Ascending aorta (tissue), 2 donors: ENCODE results near the gene AP5S1. TPM values are rescaled to one million over a fixed set of nuclear protein-coding genes. Genes with fewer than 3 reads are reported as not detected.
A peak's percentile ranks its signal among the peaks of the same experiment; 100 is the strongest.

Experiments
- DNase-seq, 2 donors: peaks; one replicate each; pipeline ENCODE4 v3.0.0-alpha.2; 2019; ENCODE audit warnings: low spot score in 2 of 2
- H3K27ac ChIP-seq, 2 donors: fragments of 200-600 bp; sonication (generic); one replicate each; pipeline ENCODE4 v1.5.1; 2016 to 2017; ENCODE audit warnings: mild to moderate bottlenecking in 1 of 2
- H3K27me3 ChIP-seq: fragments of 200-600 bp; sonication (generic); one replicate; pipeline ENCODE4 v1.5.1; 2017
- H3K36me3 ChIP-seq, 2 donors: fragments of 200-600 bp; sonication (generic); one replicate each; pipeline ENCODE4 v1.5.1; 2016
- H3K4me1 ChIP-seq, 2 donors: fragments of 200-600 bp; sonication (generic); one replicate each; pipeline ENCODE4 v1.5.1; 2016 to 2017; ENCODE audit warnings: mild to moderate bottlenecking in 1 of 2
- H3K4me3 ChIP-seq, 2 donors: fragments of 200-600 bp; sonication (generic); one replicate each; pipeline ENCODE4 v1.5.1; 2016 to 2017; ENCODE audit warnings: mild to moderate bottlenecking in 1 of 2
- H3K9me3 ChIP-seq, 2 donors: fragments of 200-600 bp; sonication (generic); one replicate each; pipeline ENCODE4 v1.5.1; 2016
- CTCF ChIP-seq, 3 experiments: fragments of 200-600 bp in 2 of 3; fragments of 450-650 bp in 1 of 3; sonication (generic) in 2 of 3; IDR thresholded peaks; one replicate each; pipeline ENCODE4 v1.5.1; 2016 to 2019; ENCODE audit warnings: antibody characterized with exemption in 3 of 3, mild to moderate bottlenecking in 1 of 3, moderate library complexity in 1 of 3
- intact Hi-C: fragments of 100-400 bp; cut with DNase I; formaldehyde crosslinking; loops from one replicate; pipeline ENCODE4 v1.15.1; 2023
- total RNA-seq: library from RNA; depleted of rRNA; stranded (reverse); fragments of >200 nt; gene quantifications from one replicate; pipeline ENCODE4 v1.1.0, GENCODE V29; 2016

Gene AP5S1
- total RNA-seq, 1 donor from 2014 or later, result 38.5 TPM

- H3K9me3 ChIP-seq, result no peaks in the 10 kb centered on the region
- no peak for DNase-seq
- peaks cover 6 to 15% of the 10 kb centered on the region in 2 donors for H3K4me1 ChIP-seq
- H3K27ac ChIP-seq, result peak overlapping the region; percentile 93 to 94
- H3K36me3 ChIP-seq, result no peaks in the 10 kb centered on the region
- no peak for TF ChIP-seq CTCF (IDR thresholded peaks at IDR 0.05)
- intact Hi-C loops, result loop anchor here (1.0 to 5.0 kb wide), 3 partner anchors 26 to 164 kb away; partner anchors contain the start of genes ADAM33, AP5S1 and CENPB
- no peaks in the 10 kb centered on the region for H3K27me3 ChIP-seq
- peak overlapping the region; percentile 89 to 98 for H3K4me3 ChIP-seq
These were observed 26.0 kb downstream of the AP5S1 start for GRCh38 chr20:3846378-3846739.

GRCh38 chr20:3846740-3847428 is 26.5 kb downstream of the AP5S1 start, which contains the start of gene MAVS:
MAVS (plus strand) TSS chr20:3846834; CDS start chr20:3854625, 7,791 bp downstream.
- TF ChIP-seq CTCF (IDR thresholded peaks at IDR 0.05), result no peak
- H3K4me1 ChIP-seq, result peaks cover 6 to 15% of the 10 kb centered on the region in 2 donors
- H3K9me3 ChIP-seq, result no peaks in the 10 kb centered on the region
- peak; percentile 35 to 91 for DNase-seq
- no peaks in the 10 kb centered on the region for H3K36me3 ChIP-seq
- peak within 1 kb of the TSS; percentile 93 to 94 for H3K27ac ChIP-seq
- peak within 1 kb of the TSS; percentile 89 to 98 for H3K4me3 ChIP-seq
- no peaks in the 10 kb centered on the region for H3K27me3 ChIP-seq
- intact Hi-C loops, result loop anchor here (1.0 to 5.0 kb wide), 3 partner anchors 27 to 165 kb away; partner anchors contain the start of genes ADAM33, AP5S1 and CENPB

- Histone ChIP-seq H3K9me3 (no peaks in the 10 kb centered on the region), H3K27me3 (no peaks in the 10 kb centered on the region), H3K36me3 (no peaks in the 10 kb centered on the region), H3K4me1 (peaks cover 6 to 15% of the 10 kb centered on the region in 2 donors), H3K4me3 (peak overlapping the region; percentile 89 to 98), H3K27ac (peak overlapping the region; percentile 93 to 94)
- intact Hi-C loops, result loop anchor here (2.0 to 5.0 kb wide), 2 partner anchors 61 to 165 kb away; partner anchors contain the start of genes ADAM33 and CENPB
- TF ChIP-seq CTCF (IDR thresholded peaks at IDR 0.05), result no peak
- DNase-seq, result no peak
These were observed 27.1 kb downstream of the AP5S1 start for GRCh38 chr20:3847429-3847940.

GRCh38 chr20:3848565-3848964 is 28.2 kb downstream of the AP5S1 start:
- DNase-seq, result no peak
- Histone ChIP-seq H3K36me3 (no peaks in the 10 kb centered on the region), H3K4me1 (peaks cover 6 to 15% of the 10 kb centered on the region in 2 donors), H3K9me3 (no peaks in the 10 kb centered on the region), H3K27ac (no peak overlapping the region), H3K27me3 (no peaks in the 10 kb centered on the region), H3K4me3 (no peak overlapping the region)
- intact Hi-C loops, result loop anchor here (5.0 kb wide), 1 partner anchor 166 kb away; the partner anchor contains the start of gene ADAM33
- no peak for TF ChIP-seq CTCF (IDR thresholded peaks at IDR 0.05)

GRCh38 chr20:3854462-3854871 is 34.1 kb downstream of the AP5S1 start:
- DNase-seq, result no peak
- Histone ChIP-seq H3K36me3 (peaks cover 41 to 46% of the 10 kb centered on the region in 2 donors), H3K27me3 (no peaks in the 10 kb centered on the region), H3K27ac (no peak overlapping the region), H3K4me3 (no peak overlapping the region), H3K9me3 (no peaks in the 10 kb centered on the region), H3K4me1 (no peaks in the 10 kb centered on the region)
- intact Hi-C loops, result no loop called here
- TF ChIP-seq CTCF (IDR thresholded peaks at IDR 0.05), result no peak
